RWPE1 (cell line): Measurements from ENCODE around the gene NME1.

Experiments
- CTCF ChIA-PET: fragments of 350-600 bp; sonication (Branson Sonifier 250); formaldehyde crosslinking; extraction: SDS; loops from one replicate; lab custom pipeline; 2021; lab: Yijun Ruan, JAX
- POLR2A ChIA-PET: fragments of 400-600 bp; formaldehyde crosslinking; extraction: SDS; loops from one replicate; lab custom pipeline; 2020; ENCODE audit warnings: antibody characterized with exemption; ENCODE audit not compliant: low non-redundant PET; lab: Yijun Ruan, JAX
- DNase-seq: peaks from one replicate; pipeline ENCODE4 v3.0.0; 2012; ENCODE audit warnings: low spot score
- H3K27ac ChIP-seq: fragments of 450-650 bp; 2 replicates; pipeline ENCODE4 v1.5.1; 2017
- TF ChIP-seq, protein P1 (sequence below): fragments of 450-650 bp; conservative IDR thresholded peaks from 2 replicates; pipeline ENCODE4 v1.5.1; 2017; ENCODE audit warnings: low read depth, mild to moderate bottlenecking

NME1 gene

DNA sequence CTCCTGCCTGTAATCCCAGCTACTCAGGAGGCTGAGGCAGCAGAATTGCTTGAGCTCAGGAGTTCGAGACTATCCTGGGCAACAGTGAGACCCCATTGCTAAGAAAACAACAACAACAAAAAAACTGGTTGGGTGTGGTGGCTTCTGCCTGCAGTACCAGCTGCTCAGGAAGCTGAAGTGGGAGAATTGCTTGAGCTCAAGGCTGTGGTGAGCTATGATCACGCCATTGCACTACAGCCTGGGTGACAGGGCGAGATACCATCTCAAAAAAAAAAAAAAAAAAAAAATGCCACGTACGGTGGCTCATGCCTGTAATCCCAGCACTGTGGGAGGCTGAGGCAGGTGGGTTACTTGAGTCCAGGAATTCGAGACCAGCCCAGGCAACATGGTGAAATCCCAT lies 46.9 kb downstream of the NME1 start:
- POLR2A ChIA-PET, result no interaction called here
- TF ChIP-seq, protein P1, sequence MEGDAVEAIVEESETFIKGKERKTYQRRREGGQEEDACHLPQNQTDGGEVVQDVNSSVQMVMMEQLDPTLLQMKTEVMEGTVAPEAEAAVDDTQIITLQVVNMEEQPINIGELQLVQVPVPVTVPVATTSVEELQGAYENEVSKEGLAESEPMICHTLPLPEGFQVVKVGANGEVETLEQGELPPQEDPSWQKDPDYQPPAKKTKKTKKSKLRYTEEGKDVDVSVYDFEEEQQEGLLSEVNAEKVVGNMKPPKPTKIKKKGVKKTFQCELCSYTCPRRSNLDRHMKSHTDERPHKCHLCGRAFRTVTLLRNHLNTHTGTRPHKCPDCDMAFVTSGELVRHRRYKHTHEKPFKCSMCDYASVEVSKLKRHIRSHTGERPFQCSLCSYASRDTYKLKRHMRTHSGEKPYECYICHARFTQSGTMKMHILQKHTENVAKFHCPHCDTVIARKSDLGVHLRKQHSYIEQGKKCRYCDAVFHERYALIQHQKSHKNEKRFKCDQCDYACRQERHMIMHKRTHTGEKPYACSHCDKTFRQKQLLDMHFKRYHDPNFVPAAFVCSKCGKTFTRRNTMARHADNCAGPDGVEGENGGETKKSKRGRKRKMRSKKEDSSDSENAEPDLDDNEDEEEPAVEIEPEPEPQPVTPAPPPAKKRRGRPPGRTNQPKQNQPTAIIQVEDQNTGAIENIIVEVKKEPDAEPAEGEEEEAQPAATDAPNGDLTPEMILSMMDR, result no peak
- no peak overlapping the region for H3K27ac ChIP-seq
- DNase-seq, result no peak
- CTCF ChIA-PET, result no interaction called here

DNA sequence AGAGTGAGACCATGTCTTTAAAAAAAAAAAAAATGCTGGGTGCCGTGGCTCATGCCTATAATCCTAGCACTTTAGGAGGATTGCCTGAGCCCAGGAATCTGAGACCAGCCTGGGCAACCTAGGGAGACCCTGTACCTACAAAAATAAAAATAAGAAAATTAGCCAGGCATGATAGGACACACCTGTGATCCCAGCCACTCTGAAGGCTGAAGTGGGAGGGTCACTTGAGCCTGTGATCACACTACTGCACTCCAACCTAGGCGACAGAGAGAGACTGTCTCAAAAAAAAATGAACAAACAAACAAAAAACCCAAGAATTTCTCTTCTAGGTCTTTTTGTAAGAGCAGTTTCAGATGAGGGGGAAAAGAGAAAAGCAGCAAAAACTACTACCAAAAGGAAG lies 47.5 kb downstream of the NME1 start:
- TF ChIP-seq, protein P1, result no peak
- H3K27ac ChIP-seq, result no peak overlapping the region
- ChIA-PET CTCF (no interaction called here), POLR2A (no interaction called here)
- DNase-seq, result no peak

DNA sequence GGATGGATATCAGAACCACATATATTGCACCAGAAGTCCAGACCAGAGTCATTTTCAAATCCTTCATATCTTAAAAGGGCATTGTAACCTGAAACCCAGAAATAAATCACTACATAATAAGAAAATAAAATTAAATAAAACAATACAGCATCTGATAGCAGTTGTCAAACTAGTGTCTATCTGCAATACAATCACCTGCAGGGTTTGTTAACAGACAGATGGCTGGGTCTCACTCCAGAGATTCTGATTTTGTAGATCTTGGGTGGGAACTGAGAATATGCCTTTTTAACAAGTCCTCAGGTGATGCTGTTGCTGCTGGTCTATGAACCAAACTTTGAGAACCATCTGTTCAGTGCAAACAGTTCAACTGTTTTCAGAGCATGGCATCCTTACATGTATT lies 50.5 kb downstream of the NME1 start:
- TF ChIP-seq, protein P1, result no peak
- no peak for DNase-seq
- POLR2A ChIA-PET, result no interaction called here
- CTCF ChIA-PET, result no interaction called here
- no peak overlapping the region for H3K27ac ChIP-seq
